Measurements from ENCODE around the gene CNTNAP2.

GRCh38 chr7:147047696-147048095 is 931.1 kb downstream of the CNTNAP2 start:
- TF ChIP-seq POLR2AphosphoS5 (IDR thresholded peaks at IDR 0.05; ENCODE audit: insufficient read depth in 1 of 2, low read depth in 1 of 2) (no peak), CTCF (IDR thresholded peaks at IDR 0.05) (no peak)
